ENCODE data around the gene MITD1.
A peak's percentile ranks its signal among the peaks of the same experiment; 100 is the strongest.
"Not testable (repeated sequence)": the region's sequence is repeated elsewhere in the genome, so short reads cannot be mapped to it uniquely, and the experiment has no call there.

Gene MITD1

GRCh38 chr2:99154643-99155536 is 26.0 kb downstream of the MITD1 start, which contains the start of the genes LIPT1 and TSGA10:
TSS of gene LIPT1 (plus strand) at chr2:99154967. CDS start at chr2:99161958, 6,991 bp downstream.
TSS of gene TSGA10 (minus strand) at chr2:99154942. CDS start at chr2:99109439, 45,503 bp downstream.
- peak; percentile 8 for FAIRE-seq

- FAIRE-seq, result no peak
Observed at GRCh38 chr2:99153921-99154604, 26.8 kb downstream of the MITD1 start.

GRCh38 chr2:99152199-99152895 is 28.5 kb downstream of the MITD1 start:
- no peak for FAIRE-seq

- no peak for FAIRE-seq
Observed at GRCh38 chr2:99150706-99151105, 30.2 kb downstream of the MITD1 start.

GRCh38 chr2:99141110-99142108 is 39.4 kb downstream of the MITD1 start, which contains the start of gene C2orf15:
TSS of gene C2orf15 (plus strand) at chr2:99141707. CDS start at chr2:99150559, 8,852 bp downstream.
- peak; percentile 92 for FAIRE-seq

- no peak for FAIRE-seq
Observed at GRCh38 chr2:99140860-99141109, 40.1 kb downstream of the MITD1 start.

GRCh38 chr2:99140056-99140859 is 40.6 kb downstream of the MITD1 start:
- FAIRE-seq, result no peak

- no peak for FAIRE-seq
Observed at GRCh38 chr2:99139003-99139402, 41.9 kb downstream of the MITD1 start.

GRCh38 chr2:99135044-99135556 is 45.8 kb downstream of the MITD1 start:
- FAIRE-seq, result not testable (repeated sequence)

GRCh38 chr2:99127981-99128380 is 52.9 kb downstream of the MITD1 start:
- FAIRE-seq, result no peak
